Measurements from ENCODE around the gene MORC3.
"Not testable (repeated sequence)": the region's sequence is repeated elsewhere in the genome, so short reads cannot be mapped to it uniquely, and the experiment has no call there.

The MORC3 gene

DNA sequence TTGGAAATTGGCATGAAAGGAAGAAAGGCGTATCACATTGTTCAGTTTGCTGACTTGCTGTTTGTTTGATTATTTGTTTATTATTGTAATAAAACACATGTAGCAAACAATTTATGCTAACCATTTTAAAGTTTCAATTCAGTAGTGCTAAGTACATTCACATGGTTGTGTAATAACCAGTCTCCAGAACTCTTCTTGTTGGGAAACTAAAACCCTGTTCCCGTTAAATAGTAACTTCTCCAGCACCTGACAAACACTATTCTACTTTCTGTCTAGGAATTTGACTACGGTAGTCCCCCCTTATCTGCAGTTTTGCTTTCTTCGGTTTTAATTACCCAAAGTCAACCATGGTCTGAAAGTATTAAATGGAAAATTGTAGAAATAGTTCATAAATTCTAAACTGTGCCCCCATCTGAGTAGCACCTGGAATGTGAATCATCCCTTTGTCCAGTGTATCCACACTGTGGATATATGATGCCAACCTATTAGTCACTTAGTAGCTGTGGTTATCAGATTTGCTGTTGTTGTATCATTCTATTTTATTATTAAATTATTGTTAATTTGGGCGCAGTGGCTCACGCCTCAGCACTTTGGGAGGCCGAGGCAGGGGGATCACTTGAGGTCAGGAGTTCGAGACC lies 5.5 kb downstream of the MORC3 start:
- no peak overlapping the region for H3K27ac ChIP-seq
- TF ChIP-seq, protein P1, sequence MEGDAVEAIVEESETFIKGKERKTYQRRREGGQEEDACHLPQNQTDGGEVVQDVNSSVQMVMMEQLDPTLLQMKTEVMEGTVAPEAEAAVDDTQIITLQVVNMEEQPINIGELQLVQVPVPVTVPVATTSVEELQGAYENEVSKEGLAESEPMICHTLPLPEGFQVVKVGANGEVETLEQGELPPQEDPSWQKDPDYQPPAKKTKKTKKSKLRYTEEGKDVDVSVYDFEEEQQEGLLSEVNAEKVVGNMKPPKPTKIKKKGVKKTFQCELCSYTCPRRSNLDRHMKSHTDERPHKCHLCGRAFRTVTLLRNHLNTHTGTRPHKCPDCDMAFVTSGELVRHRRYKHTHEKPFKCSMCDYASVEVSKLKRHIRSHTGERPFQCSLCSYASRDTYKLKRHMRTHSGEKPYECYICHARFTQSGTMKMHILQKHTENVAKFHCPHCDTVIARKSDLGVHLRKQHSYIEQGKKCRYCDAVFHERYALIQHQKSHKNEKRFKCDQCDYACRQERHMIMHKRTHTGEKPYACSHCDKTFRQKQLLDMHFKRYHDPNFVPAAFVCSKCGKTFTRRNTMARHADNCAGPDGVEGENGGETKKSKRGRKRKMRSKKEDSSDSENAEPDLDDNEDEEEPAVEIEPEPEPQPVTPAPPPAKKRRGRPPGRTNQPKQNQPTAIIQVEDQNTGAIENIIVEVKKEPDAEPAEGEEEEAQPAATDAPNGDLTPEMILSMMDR (IDR thresholded peaks at IDR 0.05): no peak
- H2AFZ ChIP-seq: no peak overlapping the region
- H3K9ac ChIP-seq: no peak overlapping the region
- peaks cover 1% of the 10 kb centered on the region for H3K4me1 ChIP-seq
- H3K36me3 ChIP-seq (ENCODE audit: control insufficient read depth, insufficient read depth, low read length): no peaks in the 10 kb centered on the region
- H3K4me3 ChIP-seq (ENCODE audit: low read depth, low read length): no peak overlapping the region
- peaks cover 30% of the 10 kb centered on the region for H3K79me2 ChIP-seq
- H3K9me3 ChIP-seq (ENCODE audit: control insufficient read depth, low read length): no peaks in the 10 kb centered on the region
- H3K27me3 ChIP-seq (ENCODE audit: control insufficient read depth, insufficient read depth, low read length): no peaks in the 10 kb centered on the region
- no peak overlapping the region for H3K4me2 ChIP-seq (ENCODE audit: low read length)

DNA sequence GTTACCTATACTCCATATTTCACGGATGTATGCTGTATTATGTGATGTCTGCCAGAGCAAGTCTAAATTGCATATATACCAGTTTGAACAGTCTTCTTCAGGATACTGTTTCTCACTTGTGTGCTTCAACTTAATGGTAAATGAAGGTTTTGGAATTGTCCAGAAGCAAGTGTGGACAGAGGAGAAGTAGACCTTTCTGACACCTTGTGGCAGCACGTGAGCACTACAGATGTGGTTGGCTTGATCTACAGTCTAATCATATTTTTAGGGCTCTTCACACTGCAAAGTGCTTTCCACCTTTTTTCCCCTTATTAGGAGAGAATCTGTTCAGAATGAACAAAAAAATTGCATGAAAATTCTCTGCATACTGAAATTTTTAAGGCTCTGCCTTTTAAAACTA lies 10.9 kb downstream of the MORC3 start:
- Histone ChIP-seq H3K27ac (no peak overlapping the region), H3K4me1 (peaks cover 9% of the 10 kb centered on the region), H3K9me3 (ENCODE audit: control insufficient read depth, low read length) (no peaks in the 10 kb centered on the region), H3K36me3 (ENCODE audit: control insufficient read depth, insufficient read depth, low read length) (no peaks in the 10 kb centered on the region), H3K27me3 (ENCODE audit: control insufficient read depth, insufficient read depth, low read length) (no peaks in the 10 kb centered on the region), H3K9ac (no peak overlapping the region), H2AFZ (no peak overlapping the region), H3K4me2 (ENCODE audit: low read length) (no peak overlapping the region), H3K4me3 (ENCODE audit: low read depth, low read length) (no peak overlapping the region), H3K79me2 (peaks cover 37% of the 10 kb centered on the region)
- TF ChIP-seq, protein P1 (IDR thresholded peaks at IDR 0.05): peak; percentile 61

DNA sequence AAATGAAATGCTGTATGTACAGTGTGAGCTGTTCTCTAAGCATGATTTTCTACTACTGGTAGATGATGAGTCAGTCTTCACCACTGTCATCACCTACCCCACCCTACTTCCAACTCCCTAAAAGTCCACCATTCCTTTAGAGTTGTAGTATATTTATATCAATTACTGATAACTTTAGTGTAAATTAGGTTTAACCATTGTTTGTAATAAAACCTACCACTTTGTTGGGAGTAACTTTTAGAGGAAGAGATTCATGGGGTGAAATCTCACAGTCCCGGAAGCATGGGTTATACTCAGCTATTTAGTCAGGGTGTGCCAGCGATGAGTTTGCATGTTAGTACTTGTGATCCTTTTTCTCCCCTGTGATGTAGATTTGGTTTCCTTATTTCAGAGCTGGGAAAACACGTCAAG lies 17.1 kb downstream of the MORC3 start:
- Histone ChIP-seq H3K27me3 (ENCODE audit: control insufficient read depth, insufficient read depth, low read length) (no peaks in the 10 kb centered on the region), H3K36me3 (ENCODE audit: control insufficient read depth, insufficient read depth, low read length) (no peaks in the 10 kb centered on the region), H3K27ac (no peak overlapping the region), H3K4me2 (ENCODE audit: low read length) (no peak overlapping the region), H3K4me1 (peaks cover 4% of the 10 kb centered on the region), H3K4me3 (ENCODE audit: low read depth, low read length) (no peak overlapping the region), H3K79me2 (peaks cover 7% of the 10 kb centered on the region), H3K9me3 (ENCODE audit: control insufficient read depth, low read length) (no peaks in the 10 kb centered on the region), H3K9ac (no peak overlapping the region), H2AFZ (no peak overlapping the region)
- TF ChIP-seq, protein P1 (IDR thresholded peaks at IDR 0.05): no peak

DNA sequence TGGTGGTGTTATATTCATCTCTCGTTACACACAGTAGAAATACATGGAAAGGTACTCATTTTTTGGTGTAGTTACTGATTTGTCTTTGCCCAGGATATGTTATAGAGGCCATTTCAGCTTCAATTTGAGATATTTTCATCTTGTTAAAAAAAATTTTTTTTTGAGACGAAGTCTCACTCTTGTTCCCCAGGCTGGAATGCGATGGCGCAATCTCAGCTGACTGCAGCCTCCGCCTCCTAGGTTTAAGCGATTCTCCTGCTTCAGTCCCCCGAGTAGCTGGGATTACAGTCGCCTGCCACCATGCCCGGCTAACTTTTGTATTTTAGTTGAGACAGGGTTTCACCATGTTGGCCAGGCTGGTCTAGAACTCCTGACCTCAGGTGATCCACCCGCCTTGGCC lies 19.0 kb downstream of the MORC3 start:
- no peak overlapping the region for H3K9ac ChIP-seq
- no peaks in the 10 kb centered on the region for H3K4me1 ChIP-seq
- no peak overlapping the region for H3K4me2 ChIP-seq (ENCODE audit: low read length)
- H3K4me3 ChIP-seq (ENCODE audit: low read depth, low read length): no peak overlapping the region
- H3K9me3 ChIP-seq (ENCODE audit: control insufficient read depth, low read length): no peaks in the 10 kb centered on the region
- TF ChIP-seq, protein P1 (IDR thresholded peaks at IDR 0.05): no peak
- H3K27me3 ChIP-seq (ENCODE audit: control insufficient read depth, insufficient read depth, low read length): no peaks in the 10 kb centered on the region
- H3K27ac ChIP-seq: no peak overlapping the region
- H3K36me3 ChIP-seq (ENCODE audit: control insufficient read depth, insufficient read depth, low read length): no peaks in the 10 kb centered on the region
- H3K79me2 ChIP-seq: peaks cover 6% of the 10 kb centered on the region
- no peak overlapping the region for H2AFZ ChIP-seq

DNA sequence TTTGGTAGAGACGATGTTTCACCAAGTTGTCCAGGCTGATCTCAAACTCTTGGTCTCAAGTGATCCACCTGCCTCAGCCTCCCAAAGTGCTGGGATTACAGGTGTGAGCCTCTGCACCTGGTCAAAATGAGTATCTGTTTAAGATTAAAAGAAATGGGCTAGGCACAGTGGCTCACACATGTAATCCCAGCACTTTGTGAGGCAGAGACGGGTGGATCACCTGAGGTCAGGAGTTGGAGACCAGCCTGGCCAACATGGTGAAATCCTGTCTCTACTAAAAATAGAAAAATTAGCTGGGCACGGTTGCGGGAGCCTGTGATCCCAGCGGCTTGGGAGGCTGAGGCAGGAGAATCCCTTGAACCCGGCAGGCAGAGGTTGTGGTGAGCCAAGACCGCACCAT lies 22.6 kb downstream of the MORC3 start:
- H3K9me3 ChIP-seq (ENCODE audit: control insufficient read depth, low read length); H3K27me3 ChIP-seq (ENCODE audit: control insufficient read depth, insufficient read depth, low read length); H3K79me2 ChIP-seq; H3K4me2 ChIP-seq (ENCODE audit: low read length); H3K9ac ChIP-seq; H3K36me3 ChIP-seq (ENCODE audit: control insufficient read depth, insufficient read depth, low read length); H3K4me3 ChIP-seq (ENCODE audit: low read depth, low read length); H2AFZ ChIP-seq; H3K27ac ChIP-seq; H3K4me1 ChIP-seq: not testable (repeated sequence)
